Fibroblast of lung (primary cell): Measurements from ENCODE around the gene BTAF1.

Experiments used
- EZH2 ChIP-seq: IDR thresholded peaks from 2 replicates; pipeline ENCODE4 v1.5.1; 2012; ENCODE audit warnings: low read length, control low read depth, mild to moderate bottlenecking; ENCODE audit errors: missing control alignments
- TF ChIP-seq, protein P1 (sequence below), 2 donors: IDR thresholded peaks in 1 of 2; conservative IDR thresholded peaks in 1 of 2; 1 replicate in 1 of 2; 2 replicates in 1 of 2; pipeline ENCODE4 v1.5.1; 2011 to 2012; ENCODE audit warnings: low read length in 2 of 2, control low read depth in 1 of 2, inconsistent platforms in 1 of 2, low read depth in 1 of 2, mild to moderate bottlenecking in 1 of 2

- TF ChIP-seq, protein P1, sequence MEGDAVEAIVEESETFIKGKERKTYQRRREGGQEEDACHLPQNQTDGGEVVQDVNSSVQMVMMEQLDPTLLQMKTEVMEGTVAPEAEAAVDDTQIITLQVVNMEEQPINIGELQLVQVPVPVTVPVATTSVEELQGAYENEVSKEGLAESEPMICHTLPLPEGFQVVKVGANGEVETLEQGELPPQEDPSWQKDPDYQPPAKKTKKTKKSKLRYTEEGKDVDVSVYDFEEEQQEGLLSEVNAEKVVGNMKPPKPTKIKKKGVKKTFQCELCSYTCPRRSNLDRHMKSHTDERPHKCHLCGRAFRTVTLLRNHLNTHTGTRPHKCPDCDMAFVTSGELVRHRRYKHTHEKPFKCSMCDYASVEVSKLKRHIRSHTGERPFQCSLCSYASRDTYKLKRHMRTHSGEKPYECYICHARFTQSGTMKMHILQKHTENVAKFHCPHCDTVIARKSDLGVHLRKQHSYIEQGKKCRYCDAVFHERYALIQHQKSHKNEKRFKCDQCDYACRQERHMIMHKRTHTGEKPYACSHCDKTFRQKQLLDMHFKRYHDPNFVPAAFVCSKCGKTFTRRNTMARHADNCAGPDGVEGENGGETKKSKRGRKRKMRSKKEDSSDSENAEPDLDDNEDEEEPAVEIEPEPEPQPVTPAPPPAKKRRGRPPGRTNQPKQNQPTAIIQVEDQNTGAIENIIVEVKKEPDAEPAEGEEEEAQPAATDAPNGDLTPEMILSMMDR (conservative IDR thresholded peaks at IDR 0.05 in 1 of 2, IDR thresholded peaks at IDR 0.05 in 1 of 2; ENCODE audit: low read depth in 1 of 2, low read length in 2 of 2): no peak
- TF ChIP-seq EZH2: no peak
Observed at GRCh38 chr10:92052741-92053140, 129.2 kb downstream of the BTAF1 start.
